GM19452 (cell line): ENCODE results near the gene G2E3.

Experiments
- ATAC-seq: cut with Tn5 transposase; IDR thresholded peaks from one replicate; pipeline ENCODE4 v1.9.1; 2021; ENCODE audit not compliant: unreplicated experiment

Gene G2E3

DNA sequence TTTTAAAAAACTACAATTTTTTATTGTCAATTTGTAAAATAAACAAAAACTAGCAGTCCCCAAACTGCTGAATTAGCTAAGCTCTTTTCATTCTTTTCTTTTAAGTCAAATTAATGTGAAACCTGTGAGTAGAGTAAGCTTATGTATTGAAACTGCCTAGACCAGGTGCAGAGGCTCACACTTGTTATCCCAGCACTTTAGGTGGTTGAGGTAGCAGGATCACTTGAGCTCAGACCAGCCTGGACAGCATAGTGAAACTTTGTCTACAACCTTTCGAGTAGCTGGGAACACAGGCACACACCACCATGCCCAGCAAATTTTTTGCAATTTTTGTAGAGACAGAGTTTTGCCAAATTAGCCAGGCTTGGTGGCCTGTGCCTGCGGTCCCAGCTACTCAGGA is 89.5 kb downstream of the G2E3 start:
- ATAC-seq = no peak

DNA sequence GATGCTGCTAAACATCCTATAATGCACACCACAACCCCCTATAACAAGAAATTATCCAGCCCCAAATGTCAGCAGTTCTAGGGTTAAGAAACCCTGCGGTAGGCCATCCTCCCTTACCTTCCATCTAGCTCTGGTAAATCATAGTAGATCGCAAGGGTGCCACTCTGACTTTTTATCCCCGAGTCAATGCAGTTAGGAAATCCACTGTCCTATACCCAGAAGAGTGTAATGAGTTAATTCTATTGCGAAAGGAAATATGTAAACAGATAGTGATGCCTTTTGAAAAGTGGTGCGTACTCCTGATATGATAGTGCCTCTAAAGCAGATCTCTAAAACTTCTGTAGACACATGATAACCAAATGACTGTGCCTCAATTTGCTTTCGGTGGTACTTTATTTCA is 93.0 kb downstream of the G2E3 start:
- ATAC-seq = no peak

DNA sequence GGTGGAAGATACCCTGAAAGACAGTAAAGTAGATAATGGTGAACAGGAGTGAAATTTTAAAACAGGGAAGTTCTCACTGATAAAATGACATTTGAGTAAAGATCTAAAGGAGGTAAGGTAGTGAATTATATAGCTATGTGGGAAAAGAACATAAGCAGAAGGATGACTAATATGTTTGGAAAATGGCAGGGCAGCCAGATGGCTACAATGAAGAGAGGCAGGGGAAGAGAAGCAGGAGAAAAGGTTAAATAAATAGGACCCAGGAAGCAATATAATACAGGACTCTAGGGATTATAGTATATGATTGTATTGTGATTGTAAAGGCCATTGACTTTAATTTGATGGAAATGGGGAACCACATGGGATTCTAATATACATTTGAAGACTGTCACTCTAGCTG is 96.2 kb downstream of the G2E3 start:
- ATAC-seq = no peak

DNA sequence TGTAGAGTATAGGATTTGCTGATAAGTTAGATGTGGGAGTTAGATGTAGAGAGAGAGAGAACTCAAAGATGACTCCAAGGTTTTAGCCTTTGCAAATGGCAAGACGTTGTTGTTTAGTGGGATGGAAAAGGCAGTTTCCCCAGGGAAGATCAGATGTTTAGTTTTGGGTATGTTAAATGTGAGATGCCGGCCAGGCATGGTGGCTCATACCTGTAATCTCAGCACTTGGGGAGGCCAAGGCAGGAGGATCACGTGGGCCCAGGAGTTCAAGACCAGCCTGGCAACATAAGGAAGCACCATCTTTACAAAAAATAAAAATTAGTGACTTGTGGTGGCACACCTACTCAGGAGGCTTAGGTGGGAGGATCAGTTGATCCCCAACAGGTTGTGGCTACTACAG is 96.7 kb downstream of the G2E3 start:
- no peak for ATAC-seq

DNA sequence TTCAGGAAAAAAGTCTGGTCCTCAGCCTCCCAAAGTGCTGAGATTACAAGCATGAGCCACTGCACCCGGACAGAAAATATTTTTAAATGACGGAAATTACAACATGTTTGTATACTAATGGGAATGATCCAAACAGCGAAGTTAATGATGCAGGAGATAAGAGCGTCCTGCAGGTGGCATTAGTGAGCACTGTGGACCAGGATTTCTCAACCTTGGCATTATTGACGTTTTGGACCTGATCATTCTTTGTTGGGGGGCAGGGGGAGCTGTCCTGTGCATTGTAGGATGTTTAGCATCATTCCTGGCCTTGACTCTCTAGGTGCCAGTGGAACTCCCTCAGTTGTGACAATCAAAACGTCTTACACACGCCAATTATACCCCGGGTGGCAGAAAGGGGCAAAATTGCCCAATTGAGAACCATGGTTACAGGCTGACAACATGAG is 97.3 kb downstream of the G2E3 start:
- ATAC-seq = no peak

DNA sequence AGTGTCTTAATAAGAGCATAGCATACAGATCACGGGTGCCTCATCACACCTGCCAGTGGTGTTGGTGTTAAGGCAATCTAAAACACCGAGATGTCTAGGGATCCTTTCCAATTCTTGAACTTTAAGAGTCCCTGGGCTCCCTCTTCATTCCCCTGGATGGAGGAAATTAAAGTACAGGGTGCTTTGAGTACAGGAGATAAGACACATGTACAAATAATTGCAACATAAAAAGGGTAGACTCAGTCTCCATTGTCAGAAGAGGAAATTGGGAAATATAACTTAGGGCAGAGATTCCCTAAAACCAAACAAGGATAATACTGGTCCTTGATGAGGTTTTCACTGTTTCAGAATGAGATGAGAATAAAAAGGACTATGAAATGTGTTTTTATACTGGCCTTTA is 98.1 kb downstream of the G2E3 start:
- no peak for ATAC-seq

DNA sequence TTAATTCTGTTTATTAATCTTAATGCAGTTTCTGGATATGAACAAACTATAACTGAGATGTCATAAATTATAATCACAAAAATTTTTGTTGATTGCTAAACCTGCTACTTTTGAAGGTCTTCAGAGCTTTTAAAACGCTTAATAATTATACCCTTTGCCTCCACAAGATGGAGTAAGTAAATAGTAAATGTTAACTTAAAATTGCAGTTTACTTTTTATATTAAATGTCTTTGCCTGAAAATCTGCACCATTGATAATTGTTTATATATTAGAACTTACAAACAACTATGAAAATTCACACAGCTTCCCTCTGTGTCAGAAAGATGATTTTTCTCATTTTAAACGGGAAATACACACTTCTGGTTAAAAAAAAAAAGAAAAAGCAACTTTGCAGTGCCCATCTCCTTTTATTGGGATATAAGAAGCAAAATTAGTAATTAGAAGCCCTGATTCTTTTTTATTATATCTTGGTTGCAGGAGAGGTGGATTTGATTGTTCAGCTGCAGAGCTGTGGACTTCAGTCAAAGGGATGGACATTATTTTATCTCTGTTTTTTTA is 98.7 kb downstream of the G2E3 start:
- no peak for ATAC-seq

DNA sequence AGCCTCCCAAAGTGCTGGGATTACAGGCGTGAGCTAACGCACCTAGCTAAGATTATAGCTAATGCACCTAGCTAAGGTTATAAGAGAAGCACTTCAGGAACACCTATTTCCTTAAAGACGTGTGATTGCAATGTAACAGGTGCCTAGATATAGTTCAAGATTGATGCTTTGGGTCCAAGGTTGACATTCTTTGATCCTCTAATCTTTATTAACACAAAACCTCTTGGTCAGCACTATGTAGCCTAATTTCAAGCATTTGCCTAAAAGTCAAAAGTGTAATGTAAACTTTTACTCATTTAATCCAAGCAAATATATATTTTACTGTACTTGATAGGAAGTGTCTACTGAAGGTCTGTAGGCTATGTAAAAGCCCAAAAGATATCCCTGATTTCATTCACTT is 99.7 kb downstream of the G2E3 start:
- ATAC-seq = no peak

DNA sequence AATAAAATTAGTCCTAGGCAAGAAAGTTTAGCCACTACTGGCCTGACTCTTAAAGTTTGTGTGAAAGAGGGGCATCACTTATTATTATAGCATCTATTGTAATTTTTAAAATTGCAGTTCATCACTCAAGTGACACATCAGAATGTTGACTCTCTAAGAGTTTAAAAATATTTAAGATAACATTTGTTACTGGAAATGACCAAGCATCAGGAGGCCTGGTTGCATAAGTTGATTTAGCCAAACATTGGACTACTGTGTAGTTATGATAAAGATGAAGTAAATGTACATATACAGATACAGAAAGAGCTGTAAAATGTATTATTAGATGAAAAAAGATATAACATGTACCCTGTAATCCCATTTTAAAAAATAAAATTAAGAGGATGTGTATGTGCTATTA is 110.6 kb downstream of the G2E3 start:
- ATAC-seq = no peak
